ENCODE measurements around the gene HMCN1. TPM values are rescaled to one million over a fixed set of nuclear protein-coding genes. Genes with fewer than 3 reads are reported as not detected.
"Not testable (repeated sequence)": the region's sequence is repeated elsewhere in the genome, so short reads cannot be mapped to it uniquely, and the experiment has no call there.

Gene HMCN1
- polyA plus RNA-seq, 1 donor, result 4.2 TPM

DNA sequence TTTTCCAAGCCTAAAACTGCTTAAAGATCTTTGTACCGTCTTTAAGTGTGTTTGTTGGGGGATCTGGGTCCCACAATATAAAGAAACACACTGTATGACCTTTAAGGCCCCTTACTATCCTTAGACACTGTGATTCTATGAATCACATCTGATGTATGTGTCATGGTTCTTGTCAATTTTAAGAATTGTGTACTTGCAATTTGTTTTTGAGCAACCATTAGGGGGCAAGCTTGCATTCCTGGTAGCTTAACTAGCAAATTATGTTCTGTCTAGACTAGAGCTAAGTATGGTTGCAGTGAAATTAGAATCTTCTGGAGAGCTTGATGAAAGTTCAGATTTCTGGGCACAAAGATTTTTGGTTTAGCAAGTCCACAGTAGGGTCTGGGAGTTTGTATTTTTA is 421.4 kb downstream of the HMCN1 start:
- H3K9me3 ChIP-seq (ENCODE audit: control insufficient read depth, low read depth, low read length), result no peaks in the 10 kb centered on the region
- no peaks in the 10 kb centered on the region for H3K36me3 ChIP-seq (ENCODE audit: control insufficient read depth, insufficient read depth, low read length)
- no peaks in the 10 kb centered on the region for H3K4me1 ChIP-seq (ENCODE audit: control insufficient read depth, insufficient read depth, low read length)
- no peak for DNase-seq
- no peak overlapping the region for H3K27ac ChIP-seq (ENCODE audit: low read length)
- H3K27me3 ChIP-seq (ENCODE audit: control insufficient read depth, insufficient read depth, low read length), result no peaks in the 10 kb centered on the region
- WGBS (ENCODE audit: insufficient coverage, low lambda C conversion rate), result no CpG with 5 or more reads among the region's 1 CpG
- no peak overlapping the region for H3K4me3 ChIP-seq (ENCODE audit: low read length)

DNA sequence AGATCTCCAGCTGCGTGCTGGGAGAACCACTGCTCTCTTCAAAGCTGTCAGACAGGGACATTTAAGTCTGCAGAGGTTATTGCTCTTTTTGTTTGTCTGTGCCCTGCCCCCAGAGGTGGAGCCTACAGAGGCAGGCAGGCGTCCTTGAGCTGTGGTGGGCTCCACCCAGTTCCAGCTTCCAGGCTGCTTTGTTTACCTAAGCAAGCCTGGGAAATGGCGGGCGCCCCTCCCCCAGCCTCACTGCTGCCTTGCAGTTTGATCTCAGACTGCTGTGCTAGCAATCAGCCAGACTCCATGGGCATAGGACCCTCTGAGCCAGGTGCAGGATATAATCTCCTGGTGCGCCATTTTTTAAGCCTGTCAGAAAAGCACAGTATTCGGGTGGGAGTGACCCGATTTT is 428.7 kb downstream of the HMCN1 start:
- not testable (repeated sequence) for H3K4me3 ChIP-seq (ENCODE audit: low read length); H3K27me3 ChIP-seq (ENCODE audit: control insufficient read depth, insufficient read depth, low read length); H3K9me3 ChIP-seq (ENCODE audit: control insufficient read depth, low read depth, low read length); H3K4me1 ChIP-seq (ENCODE audit: control insufficient read depth, insufficient read depth, low read length); H3K27ac ChIP-seq (ENCODE audit: low read length); H3K36me3 ChIP-seq (ENCODE audit: control insufficient read depth, insufficient read depth, low read length); DNase-seq
- WGBS (ENCODE audit: insufficient coverage, low lambda C conversion rate), result no CpG with 5 or more reads among the region's 7 CpGs

DNA sequence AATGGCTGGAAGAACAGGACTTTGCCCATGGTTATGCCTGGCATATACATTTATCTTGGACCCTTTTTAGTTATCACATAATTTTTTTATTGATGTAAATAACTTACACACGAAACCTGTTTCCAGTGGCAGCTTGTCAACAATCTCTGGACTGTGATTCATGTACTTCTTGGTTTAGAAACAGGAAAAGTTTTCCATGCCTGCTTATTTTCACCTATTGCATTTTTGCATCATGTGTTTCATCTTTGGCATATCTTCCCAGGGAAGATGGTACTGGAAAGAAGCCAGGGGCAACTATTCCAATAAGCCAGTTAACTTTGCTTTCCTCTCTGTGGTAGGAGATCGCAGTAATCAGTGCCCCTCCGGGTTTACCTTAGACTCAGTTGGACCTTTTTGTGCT is 430.6 kb downstream of the HMCN1 start:
- Histone ChIP-seq H3K27ac (ENCODE audit: low read length) (no peak overlapping the region), H3K9me3 (ENCODE audit: control insufficient read depth, low read depth, low read length) (no peaks in the 10 kb centered on the region), H3K27me3 (ENCODE audit: control insufficient read depth, insufficient read depth, low read length) (no peaks in the 10 kb centered on the region), H3K36me3 (ENCODE audit: control insufficient read depth, insufficient read depth, low read length) (no peaks in the 10 kb centered on the region), H3K4me1 (ENCODE audit: control insufficient read depth, insufficient read depth, low read length) (no peaks in the 10 kb centered on the region), H3K4me3 (ENCODE audit: low read length) (no peak overlapping the region)
- 33% methylated on average over 1 of the region's 3 CpGs for WGBS (ENCODE audit: insufficient coverage, low lambda C conversion rate)
- DNase-seq, result no peak

DNA sequence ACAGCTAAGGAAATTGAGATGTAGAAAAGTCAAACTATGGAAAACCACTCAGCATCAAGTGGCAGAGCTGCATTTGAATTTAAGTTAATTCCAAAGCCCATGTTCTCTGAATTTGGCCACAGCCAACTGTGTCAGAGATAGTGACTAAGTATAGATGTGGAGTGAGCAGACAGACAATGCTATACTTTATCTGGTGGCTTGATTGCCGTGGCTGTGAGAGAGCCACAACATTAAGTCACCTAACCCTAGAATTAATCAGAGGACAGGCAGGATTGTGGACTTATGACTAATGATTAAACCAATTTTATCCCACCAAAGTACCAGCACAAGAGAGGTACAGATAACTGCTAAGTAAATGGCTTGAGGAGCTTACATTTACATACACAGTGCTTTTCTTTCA is 431.1 kb downstream of the HMCN1 start:
- WGBS (ENCODE audit: insufficient coverage, low lambda C conversion rate), result no CpG with 5 or more reads among the region's 1 CpG
- Histone ChIP-seq H3K9me3 (ENCODE audit: control insufficient read depth, low read depth, low read length) (no peaks in the 10 kb centered on the region), H3K27ac (ENCODE audit: low read length) (no peak overlapping the region), H3K27me3 (ENCODE audit: control insufficient read depth, insufficient read depth, low read length) (no peaks in the 10 kb centered on the region), H3K36me3 (ENCODE audit: control insufficient read depth, insufficient read depth, low read length) (no peaks in the 10 kb centered on the region), H3K4me1 (ENCODE audit: control insufficient read depth, insufficient read depth, low read length) (no peaks in the 10 kb centered on the region), H3K4me3 (ENCODE audit: low read length) (no peak overlapping the region)
- DNase-seq, result no peak

DNA sequence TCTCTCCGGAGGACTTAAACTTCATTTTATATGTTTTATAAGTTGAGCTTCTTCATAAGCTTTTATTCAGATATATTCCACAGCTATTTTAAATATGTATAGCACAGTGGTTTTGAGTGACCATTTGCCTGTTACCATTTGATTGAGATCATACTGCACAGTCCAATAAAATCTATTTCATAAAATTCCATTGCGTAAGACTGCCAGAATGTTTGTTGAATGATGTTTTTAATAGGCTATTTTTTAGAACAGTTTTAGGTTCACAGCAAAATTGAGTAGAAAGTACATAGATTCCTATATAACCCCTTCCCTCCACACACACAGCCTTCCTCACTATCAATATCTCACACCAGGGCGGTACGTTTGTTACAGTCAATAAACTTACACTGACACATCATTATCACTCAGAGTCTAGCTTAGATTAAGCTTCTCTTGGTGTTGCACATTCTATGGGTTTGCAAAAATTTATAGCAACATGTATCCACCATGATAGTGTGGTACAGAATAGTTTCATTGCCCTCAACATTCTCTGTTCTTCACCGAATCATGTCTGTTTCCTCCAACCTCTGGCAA is 433.0 kb downstream of the HMCN1 start:
- H3K36me3 ChIP-seq (ENCODE audit: control insufficient read depth, insufficient read depth, low read length), result no peaks in the 10 kb centered on the region
- H3K4me1 ChIP-seq (ENCODE audit: control insufficient read depth, insufficient read depth, low read length), result no peaks in the 10 kb centered on the region
- no peak overlapping the region for H3K4me3 ChIP-seq (ENCODE audit: low read length)
- no peak overlapping the region for H3K27ac ChIP-seq (ENCODE audit: low read length)
- DNase-seq, result no peak
- 100% methylated on average over 1 of the region's 5 CpGs for WGBS (ENCODE audit: insufficient coverage, low lambda C conversion rate)
- H3K9me3 ChIP-seq (ENCODE audit: control insufficient read depth, low read depth, low read length), result no peaks in the 10 kb centered on the region
- no peaks in the 10 kb centered on the region for H3K27me3 ChIP-seq (ENCODE audit: control insufficient read depth, insufficient read depth, low read length)

DNA sequence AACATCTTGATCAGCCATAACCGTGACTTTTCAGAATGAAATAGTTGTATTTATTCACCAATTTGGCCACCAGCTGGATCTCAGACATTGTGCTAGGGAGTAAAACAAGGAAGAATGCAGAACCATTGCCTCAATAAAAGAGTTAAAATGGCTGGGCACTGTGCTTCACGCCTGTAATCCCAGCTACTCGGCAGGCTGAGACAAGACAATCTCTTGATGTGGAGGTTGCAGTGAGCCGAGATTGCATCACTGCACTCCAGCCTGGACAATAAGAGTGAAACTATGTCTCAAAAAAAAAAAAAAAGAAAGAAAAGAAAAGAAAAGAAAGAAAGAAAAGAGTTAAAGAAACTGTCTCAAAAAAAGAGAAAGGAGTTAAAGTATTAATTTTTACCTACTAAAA is 441.4 kb downstream of the HMCN1 start:
- Histone ChIP-seq H3K27ac (ENCODE audit: low read length) (no peak overlapping the region), H3K36me3 (ENCODE audit: control insufficient read depth, insufficient read depth, low read length) (no peaks in the 10 kb centered on the region), H3K9me3 (ENCODE audit: control insufficient read depth, low read depth, low read length) (no peaks in the 10 kb centered on the region), H3K27me3 (ENCODE audit: control insufficient read depth, insufficient read depth, low read length) (no peaks in the 10 kb centered on the region), H3K4me1 (ENCODE audit: control insufficient read depth, insufficient read depth, low read length) (no peaks in the 10 kb centered on the region), H3K4me3 (ENCODE audit: low read length) (no peak overlapping the region)
- 60% methylated on average over 1 of the region's 4 CpGs for WGBS (ENCODE audit: insufficient coverage, low lambda C conversion rate)
- no peak for DNase-seq

DNA sequence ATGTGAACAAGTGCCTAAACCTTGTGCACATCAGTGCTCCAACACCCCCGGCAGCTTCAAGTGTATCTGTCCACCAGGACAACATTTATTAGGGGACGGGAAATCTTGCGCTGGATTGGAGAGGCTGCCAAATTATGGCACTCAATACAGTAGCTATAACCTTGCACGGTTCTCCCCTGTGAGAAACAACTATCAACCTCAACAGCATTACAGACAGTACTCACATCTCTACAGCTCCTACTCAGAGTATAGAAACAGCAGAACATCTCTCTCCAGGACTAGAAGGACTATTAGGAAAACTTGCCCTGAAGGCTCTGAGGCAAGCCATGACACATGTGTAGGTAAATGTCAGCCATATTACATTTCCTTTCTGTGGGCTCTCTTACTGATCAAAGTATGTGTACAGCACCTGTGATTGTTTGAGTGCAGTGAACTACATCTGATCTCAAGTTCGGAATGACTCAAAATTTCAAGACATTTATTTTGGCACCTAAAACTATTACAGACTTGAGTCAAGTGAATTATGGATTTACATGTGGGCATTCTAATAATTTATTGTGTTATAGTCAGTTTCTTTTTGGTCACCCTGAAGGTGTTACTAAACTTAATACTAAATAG is 444.3 kb downstream of the HMCN1 start:
- Histone ChIP-seq H3K27me3 (ENCODE audit: control insufficient read depth, insufficient read depth, low read length) (no peaks in the 10 kb centered on the region), H3K36me3 (ENCODE audit: control insufficient read depth, insufficient read depth, low read length) (no peaks in the 10 kb centered on the region), H3K9me3 (ENCODE audit: control insufficient read depth, low read depth, low read length) (no peaks in the 10 kb centered on the region), H3K4me3 (ENCODE audit: low read length) (no peak overlapping the region), H3K27ac (ENCODE audit: low read length) (no peak overlapping the region), H3K4me1 (ENCODE audit: control insufficient read depth, insufficient read depth, low read length) (no peaks in the 10 kb centered on the region)
- DNase-seq, result no peak
- WGBS (ENCODE audit: insufficient coverage, low lambda C conversion rate), result no CpG with 5 or more reads among the region's 5 CpGs

DNA sequence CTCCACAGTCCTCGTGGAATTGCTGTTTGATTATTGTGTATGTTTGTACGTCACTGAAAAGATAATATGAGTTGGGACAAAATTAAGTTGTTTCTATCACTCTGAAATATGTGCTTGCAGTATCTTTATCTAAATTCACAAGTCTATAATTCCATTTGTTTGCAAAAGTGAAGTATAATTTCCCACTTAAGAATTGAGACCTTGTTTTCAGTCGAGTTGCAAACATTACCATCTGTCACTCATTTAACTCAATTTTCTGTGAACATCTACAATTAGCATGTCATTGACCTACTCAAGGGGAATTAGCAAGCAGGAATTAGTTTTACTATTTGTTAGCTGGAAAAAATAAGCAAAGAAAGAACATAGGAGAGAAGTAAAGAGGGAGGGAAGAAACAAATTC is 445.0 kb downstream of the HMCN1 start:
- no peaks in the 10 kb centered on the region for H3K27me3 ChIP-seq (ENCODE audit: control insufficient read depth, insufficient read depth, low read length)
- no peaks in the 10 kb centered on the region for H3K36me3 ChIP-seq (ENCODE audit: control insufficient read depth, insufficient read depth, low read length)
- no peak overlapping the region for H3K27ac ChIP-seq (ENCODE audit: low read length)
- no peak overlapping the region for H3K4me3 ChIP-seq (ENCODE audit: low read length)
- WGBS (ENCODE audit: insufficient coverage, low lambda C conversion rate), result no CpG with 5 or more reads among the region's 3 CpGs
- DNase-seq, result no peak
- no peaks in the 10 kb centered on the region for H3K4me1 ChIP-seq (ENCODE audit: control insufficient read depth, insufficient read depth, low read length)
- no peaks in the 10 kb centered on the region for H3K9me3 ChIP-seq (ENCODE audit: control insufficient read depth, low read depth, low read length)

DNA sequence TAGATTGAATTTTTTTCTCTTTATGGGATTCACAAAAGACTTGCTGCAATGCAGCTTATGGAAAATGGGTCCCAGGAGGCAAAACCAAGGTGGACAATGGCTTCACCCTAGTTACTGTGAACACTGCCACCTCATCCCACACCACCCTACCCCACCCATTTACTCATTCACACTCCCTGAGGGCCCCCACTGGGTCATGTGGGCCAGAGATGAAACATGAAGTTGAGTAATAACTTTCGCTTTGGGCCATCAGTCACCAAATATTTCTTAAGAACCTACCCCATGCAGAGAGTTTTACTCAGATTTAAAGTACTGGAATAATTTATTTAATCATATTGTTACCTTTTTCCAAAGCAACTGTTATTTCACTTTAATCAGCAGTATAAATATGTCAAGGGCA is 449.0 kb downstream of the HMCN1 start:
- Histone ChIP-seq H3K27ac (ENCODE audit: low read length) (no peak overlapping the region), H3K27me3 (ENCODE audit: control insufficient read depth, insufficient read depth, low read length) (no peaks in the 10 kb centered on the region), H3K4me1 (ENCODE audit: control insufficient read depth, insufficient read depth, low read length) (no peaks in the 10 kb centered on the region), H3K9me3 (ENCODE audit: control insufficient read depth, low read depth, low read length) (no peaks in the 10 kb centered on the region), H3K4me3 (ENCODE audit: low read length) (no peak overlapping the region), H3K36me3 (ENCODE audit: control insufficient read depth, insufficient read depth, low read length) (no peaks in the 10 kb centered on the region)
- DNase-seq, result no peak
- no CpG with 5 or more reads among the region's 1 CpG for WGBS (ENCODE audit: insufficient coverage, low lambda C conversion rate)

DNA sequence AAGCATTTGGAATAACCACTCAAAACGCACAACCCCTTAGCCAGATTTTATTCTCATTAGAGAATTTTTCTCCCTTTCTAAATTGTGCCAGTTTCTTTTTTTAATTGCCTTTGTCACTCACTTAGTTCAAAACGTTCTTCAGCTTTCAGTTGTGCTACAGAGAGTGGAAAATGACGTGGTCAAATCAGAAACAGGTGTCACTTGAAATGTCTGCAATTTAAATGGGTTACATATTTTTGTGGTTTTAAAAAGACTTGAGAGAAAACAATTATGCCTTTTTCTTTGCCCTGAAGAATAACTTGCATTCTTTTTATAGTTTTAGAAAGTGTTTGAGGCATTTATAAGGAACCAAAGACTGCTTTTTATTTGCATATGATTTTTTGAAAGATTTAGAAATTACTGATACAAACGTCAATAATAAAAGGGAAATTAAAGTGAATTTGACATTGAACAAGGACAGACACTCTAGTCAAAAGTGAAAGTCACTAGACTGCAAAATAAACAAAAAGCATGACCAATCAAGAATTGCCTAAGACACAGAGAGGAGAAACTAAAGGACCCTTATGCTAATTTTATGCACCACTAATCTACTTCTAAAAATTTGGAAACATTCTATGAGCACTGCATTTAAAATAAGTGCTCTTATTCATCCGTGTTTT is 449.9 kb downstream of the HMCN1 start:
- Histone ChIP-seq H3K27me3 (ENCODE audit: control insufficient read depth, insufficient read depth, low read length) (no peaks in the 10 kb centered on the region), H3K4me3 (ENCODE audit: low read length) (no peak overlapping the region), H3K9me3 (ENCODE audit: control insufficient read depth, low read depth, low read length) (no peaks in the 10 kb centered on the region), H3K36me3 (ENCODE audit: control insufficient read depth, insufficient read depth, low read length) (no peaks in the 10 kb centered on the region), H3K4me1 (ENCODE audit: control insufficient read depth, insufficient read depth, low read length) (no peaks in the 10 kb centered on the region), H3K27ac (ENCODE audit: low read length) (no peak overlapping the region)
- DNase-seq, result no peak
- WGBS (ENCODE audit: insufficient coverage, low lambda C conversion rate), result 89% methylated on average over 4 of the region's 5 CpGs

DNA sequence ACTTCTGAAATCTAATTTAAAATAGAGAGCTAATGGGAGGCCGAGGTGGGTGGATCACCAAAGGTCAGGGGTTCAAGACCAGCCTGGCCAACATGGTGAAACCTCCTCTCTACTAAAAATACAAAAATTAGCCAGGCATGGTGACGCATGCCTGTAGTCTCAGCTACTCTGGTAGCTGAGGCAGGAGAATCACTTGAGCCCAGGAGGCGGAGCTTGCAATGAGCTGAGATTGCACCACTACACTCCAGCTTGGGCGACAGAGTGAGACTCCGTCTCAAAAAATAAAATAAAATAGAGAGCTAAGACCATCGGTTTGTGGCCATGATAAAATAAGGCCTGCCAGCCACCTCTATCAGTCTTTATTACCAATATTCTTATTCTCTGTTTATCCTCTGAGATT is 452.1 kb downstream of the HMCN1 start:
- H3K4me3 ChIP-seq (ENCODE audit: low read length); H3K27ac ChIP-seq (ENCODE audit: low read length); DNase-seq; H3K27me3 ChIP-seq (ENCODE audit: control insufficient read depth, insufficient read depth, low read length); H3K4me1 ChIP-seq (ENCODE audit: control insufficient read depth, insufficient read depth, low read length); H3K9me3 ChIP-seq (ENCODE audit: control insufficient read depth, low read depth, low read length); H3K36me3 ChIP-seq (ENCODE audit: control insufficient read depth, insufficient read depth, low read length): not testable (repeated sequence)
- WGBS (ENCODE audit: insufficient coverage, low lambda C conversion rate), result 40% methylated on average over 1 of the region's 6 CpGs
